GM13976 (cell line): ENCODE data around the gene WDR59.

ENCODE experiments used
- DNase-seq: peaks from one replicate; pipeline ENCODE4 v3.0.0; 2012; ENCODE audit warnings: low spot score
- CTCF ChIP-seq: IDR thresholded peaks from 2 replicates; pipeline ENCODE4 v1.5.1; 2012; ENCODE audit warnings: borderline replicate concordance, mild to moderate bottlenecking; ENCODE audit not compliant: insufficient read depth; ENCODE audit errors: extremely low read depth, missing control alignments, control extremely low read depth
- in situ Hi-C: fragments of 300-500 bp; cut with MboI; formaldehyde crosslinking; loops from one replicate; pipeline ENCODE4 v1.12.0; 2022; ENCODE audit warnings: low sequenced_read_pairs, mixed read lengths, inconsistent platforms; ENCODE audit not compliant: unreplicated experiment

The WDR59 gene

DNA sequence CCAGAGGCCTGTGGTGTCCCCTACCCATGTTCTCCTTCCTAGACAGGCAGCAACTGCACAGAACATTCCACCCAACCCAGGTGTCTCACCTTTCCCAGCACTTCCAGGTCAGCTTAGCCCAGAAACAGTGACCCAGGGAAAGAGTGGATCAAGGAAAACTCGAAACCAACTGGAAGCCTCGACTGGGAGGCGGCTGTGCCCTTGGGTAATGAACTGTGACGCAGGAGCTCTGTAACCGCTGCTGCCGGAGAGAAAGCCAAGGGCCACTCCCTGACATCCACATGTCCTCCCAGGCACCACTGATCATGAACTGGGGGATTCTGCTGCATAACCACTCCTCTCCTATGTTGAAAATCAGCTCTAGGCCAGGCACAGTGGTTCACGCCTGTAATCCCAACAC lies 34.4 kb downstream of the WDR59 start:
- TF ChIP-seq CTCF = no peak
- in situ Hi-C loops = no loop called here

GRCh38 chr16:74949309-74949708 lies 35.6 kb downstream of the WDR59 start:
- no peak for DNase-seq
- no peak for TF ChIP-seq CTCF
- in situ Hi-C loops = no loop called here

More for the DNA sequence above, 34.4 kb downstream of the WDR59 start:
- DNase-seq = no peak

DNA sequence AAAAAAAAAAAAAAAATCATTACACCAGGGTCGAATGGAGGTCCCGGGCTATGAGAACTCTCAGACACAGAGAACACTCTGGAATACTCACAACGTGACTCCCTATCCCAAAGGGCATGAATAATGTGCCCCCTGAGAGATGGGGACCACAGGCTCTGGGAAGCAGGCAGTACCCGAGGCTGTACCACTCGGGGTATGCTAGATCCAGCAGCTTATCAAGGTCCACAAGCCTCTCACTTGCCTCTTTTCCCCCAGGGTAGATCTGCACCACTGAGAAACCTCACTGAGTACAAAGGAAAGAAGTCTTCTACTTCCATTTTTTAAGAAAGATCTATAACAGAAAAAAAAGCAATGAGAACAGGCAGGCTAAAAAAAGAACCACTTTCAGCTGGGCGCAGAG lies 40.5 kb downstream of the WDR59 start:
- no peak for DNase-seq
- in situ Hi-C loops = no loop called here
- TF ChIP-seq CTCF = no peak

- in situ Hi-C loops = no loop called here
- DNase-seq = no peak
- no peak for TF ChIP-seq CTCF
Measured at GRCh38 chr16:74942977-74943918, 41.7 kb downstream of the WDR59 start.

GRCh38 chr16:74942566-74942965 lies 42.4 kb downstream of the WDR59 start:
- DNase-seq = no peak
- in situ Hi-C loops = no loop called here

DNA sequence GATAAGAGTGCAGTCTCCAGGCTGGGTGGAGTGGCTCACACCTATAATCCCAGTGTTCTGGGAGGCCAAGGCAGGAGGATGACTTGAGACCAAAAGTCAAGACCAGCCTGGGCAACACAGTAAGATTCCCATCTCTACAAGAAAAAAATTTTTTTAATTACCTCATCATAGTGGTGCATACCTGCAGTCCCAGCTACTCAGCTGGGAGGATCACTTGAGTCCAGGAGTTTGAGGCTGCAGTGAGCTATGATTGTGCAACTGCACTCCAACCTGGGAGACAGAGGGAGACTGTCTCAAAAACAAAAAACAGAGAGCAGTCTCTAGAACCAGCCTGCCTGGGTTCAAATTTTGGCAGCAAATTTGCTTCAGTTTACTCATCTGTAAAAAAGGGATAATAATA lies 45.2 kb downstream of the WDR59 start:
- TF ChIP-seq CTCF = no peak
- in situ Hi-C loops = no loop called here

More at GRCh38 chr16:74942566-74942965, 42.4 kb downstream of the WDR59 start:
- no peak for TF ChIP-seq CTCF

More for the DNA sequence above, 45.2 kb downstream of the WDR59 start:
- no peak for DNase-seq
